HepG2 (cell line): ENCODE results near the gene TMTC1. TPM values are rescaled to one million over a fixed set of nuclear protein-coding genes. Genes with fewer than 3 reads are reported as not detected.

Experiments
- FOSL2 ChIP-seq: sonication (generic); formaldehyde crosslinking; IDR thresholded peaks from 2 replicates; pipeline ENCODE4 v1.4.0; 2020; ENCODE audit warnings: missing genetic modification reagents
- KDM5B ChIP-seq: sonication (generic); formaldehyde crosslinking; IDR thresholded peaks from 2 replicates; pipeline ENCODE4 v1.4.0; 2020; ENCODE audit warnings: missing genetic modification reagents, mild to moderate bottlenecking, borderline replicate concordance
- ZNF280D ChIP-seq: sonication (generic); formaldehyde crosslinking; IDR thresholded peaks from 2 replicates; pipeline ENCODE4 v1.5.1; 2020; ENCODE audit warnings: mild to moderate bottlenecking, missing genetic modification reagents
- ZNF34 ChIP-seq: sonication (generic); formaldehyde crosslinking; IDR thresholded peaks from 2 replicates; pipeline ENCODE4 v1.4.0; 2020; ENCODE audit warnings: mild to moderate bottlenecking, missing genetic modification reagents, borderline replicate concordance
- ZNF607 ChIP-seq: sonication (generic); formaldehyde crosslinking; IDR thresholded peaks from 2 replicates; pipeline ENCODE4 v1.5.1; 2020; ENCODE audit warnings: missing genetic modification reagents, mild to moderate bottlenecking, borderline replicate concordance
- ZNF660 ChIP-seq: sonication (generic); formaldehyde crosslinking; IDR thresholded peaks from 2 replicates; pipeline ENCODE4 v1.5.1; 2020; ENCODE audit warnings: mild to moderate bottlenecking, low read depth, missing genetic modification reagents, borderline replicate concordance
- ZSCAN29 ChIP-seq: sonication (generic); formaldehyde crosslinking; conservative IDR thresholded peaks from 2 replicates; pipeline ENCODE4 v1.4.0; 2020; ENCODE audit warnings: mild to moderate bottlenecking, missing genetic modification reagents
- polyA plus RNA-seq, 8 experiments: library from polyadenylated mRNA; depleted of rRNA in 3 of 8; stranded (reverse) in 7 of 8; unstranded in 1 of 8; fragments of >200 nt; fragmentation: Illumina TruSeq in 4 of 8; extraction: Trizol in 4 of 8; gene quantifications; 2 replicates each; pipeline versions ENCODE4 v1.2.1 to v1.2.3, GENCODE V29; 2011 to 2016; ENCODE audit warnings: low read depth in 4 of 8, missing spikeins in 1 of 8, mixed read lengths in 1 of 8; ENCODE audit not compliant: insufficient read depth in 1 of 8
- total RNA-seq, 5 experiments: library from RNA; depleted of rRNA; stranded (reverse); fragments of >200 nt; fragmentation: Illumina TruSeq; extraction: Trizol; gene quantifications; 2 replicates each; pipeline ENCODE4 v1.2.3, GENCODE V29; 2016; ENCODE audit warnings: low read depth in 1 of 5
- TF ChIP-seq, protein P1 (sequence below): sonication (generic); formaldehyde crosslinking; IDR thresholded peaks from 2 replicates; pipeline ENCODE4 v1.4.0; 2020; ENCODE audit warnings: low read depth, mild to moderate bottlenecking, missing genetic modification reagents
- TF ChIP-seq, protein P2 (sequence below): IDR thresholded peaks from 2 replicates; pipeline ENCODE4 v1.6.1; 2018; ENCODE audit warnings: missing genetic modification reagents, mild to moderate bottlenecking, missing compliant biosample characterization

The TMTC1 gene
- total and polyA plus RNA-seq, 2 of the 13 experiments (the other 11 are each of a cell fraction or from before 2014, with no cell fraction given) = 0.69 to 1.8 TPM

GRCh38 chr12:29807129-29807528, 23.4 kb upstream of the TMTC1 start (continued):
- TF ChIP-seq, protein P1, sequence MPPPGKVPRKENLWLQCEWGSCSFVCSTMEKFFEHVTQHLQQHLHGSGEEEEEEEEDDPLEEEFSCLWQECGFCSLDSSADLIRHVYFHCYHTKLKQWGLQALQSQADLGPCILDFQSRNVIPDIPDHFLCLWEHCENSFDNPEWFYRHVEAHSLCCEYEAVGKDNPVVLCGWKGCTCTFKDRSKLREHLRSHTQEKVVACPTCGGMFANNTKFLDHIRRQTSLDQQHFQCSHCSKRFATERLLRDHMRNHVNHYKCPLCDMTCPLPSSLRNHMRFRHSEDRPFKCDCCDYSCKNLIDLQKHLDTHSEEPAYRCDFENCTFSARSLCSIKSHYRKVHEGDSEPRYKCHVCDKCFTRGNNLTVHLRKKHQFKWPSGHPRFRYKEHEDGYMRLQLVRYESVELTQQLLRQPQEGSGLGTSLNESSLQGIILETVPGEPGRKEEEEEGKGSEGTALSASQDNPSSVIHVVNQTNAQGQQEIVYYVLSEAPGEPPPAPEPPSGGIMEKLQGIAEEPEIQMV (CRISPR knock-in tag) = no peak
- no peak for TF ChIP-seq ZNF34 (CRISPR knock-in tag)
- no peak for TF ChIP-seq ZNF280D (CRISPR knock-in tag)
- no peak for TF ChIP-seq ZNF660 (CRISPR knock-in tag)
- no peak for TF ChIP-seq KDM5B (CRISPR knock-in tag)
- no peak for TF ChIP-seq ZNF607 (CRISPR knock-in tag)
- TF ChIP-seq, protein P2, sequence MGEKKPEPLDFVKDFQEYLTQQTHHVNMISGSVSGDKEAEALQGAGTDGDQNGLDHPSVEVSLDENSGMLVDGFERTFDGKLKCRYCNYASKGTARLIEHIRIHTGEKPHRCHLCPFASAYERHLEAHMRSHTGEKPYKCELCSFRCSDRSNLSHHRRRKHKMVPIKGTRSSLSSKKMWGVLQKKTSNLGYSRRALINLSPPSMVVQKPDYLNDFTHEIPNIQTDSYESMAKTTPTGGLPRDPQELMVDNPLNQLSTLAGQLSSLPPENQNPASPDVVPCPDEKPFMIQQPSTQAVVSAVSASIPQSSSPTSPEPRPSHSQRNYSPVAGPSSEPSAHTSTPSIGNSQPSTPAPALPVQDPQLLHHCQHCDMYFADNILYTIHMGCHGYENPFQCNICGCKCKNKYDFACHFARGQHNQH (CRISPR knock-in tag) = no peak
- no peak for TF ChIP-seq ZSCAN29 (CRISPR knock-in tag)
- peak; percentile 88 for TF ChIP-seq FOSL2 (CRISPR knock-in tag)
